ENCODE results near the gene FILIP1.

The FILIP1 gene

GRCh38 chr6:75246386-75246785, 247.2 kb downstream of the FILIP1 start:
- H3K27me3 Mint-ChIP-seq: peaks cover 8% of the 10 kb centered on the region
- peaks cover 25% of the 10 kb centered on the region for H3K4me1 Mint-ChIP-seq
- H3K36me3 Mint-ChIP-seq: peaks cover 8% of the 10 kb centered on the region
- DNase-seq: no peak
- no peak overlapping the region for H3K4me3 Mint-ChIP-seq
- CTCF ChIA-PET: no interaction called here
- H3K27ac Mint-ChIP-seq: no peak overlapping the region
- no peaks in the 10 kb centered on the region for H3K9me3 Mint-ChIP-seq

DNA sequence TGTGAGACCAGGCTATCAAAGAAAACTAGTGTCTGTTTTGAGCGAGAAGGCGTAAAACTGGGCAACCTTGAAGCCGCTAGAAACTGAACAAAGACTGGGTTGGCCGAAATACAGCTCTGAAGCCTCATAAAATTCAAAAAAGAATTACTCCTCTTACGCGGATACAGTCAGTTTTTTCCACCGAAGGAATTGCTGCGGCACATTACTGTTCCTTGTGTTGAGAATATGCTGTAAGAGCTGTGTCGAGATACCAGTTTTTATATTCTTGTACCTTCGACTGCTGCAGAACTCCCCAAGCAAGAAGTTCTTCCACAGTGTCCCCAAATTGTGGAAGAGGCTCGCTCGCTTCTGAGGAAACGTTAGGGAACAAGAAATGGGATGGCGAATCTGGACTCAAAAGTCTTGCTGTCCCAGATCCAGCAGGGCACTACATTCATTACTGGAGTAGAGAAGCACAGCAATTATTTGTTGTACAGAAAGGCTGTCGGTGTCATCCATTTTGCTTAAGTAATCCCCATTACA, 249.5 kb downstream of the FILIP1 start:
- Mint-ChIP-seq H3K27me3 (peaks cover 8% of the 10 kb centered on the region), H3K27ac (peak overlapping the region; percentile 99), H3K9me3 (no peaks in the 10 kb centered on the region), H3K4me3 (peak overlapping the region; percentile 99), H3K4me1 (peaks cover 32% of the 10 kb centered on the region), H3K36me3 (peaks cover 21% of the 10 kb centered on the region)
- CTCF ChIA-PET: interaction anchor here (1.0 to 1.3 kb wide), 2 partner anchors 17 to 23 kb away, joined by 3 to 5 read pairs; no protein-coding TSS in a partner anchor
- no peak for DNase-seq

DNA sequence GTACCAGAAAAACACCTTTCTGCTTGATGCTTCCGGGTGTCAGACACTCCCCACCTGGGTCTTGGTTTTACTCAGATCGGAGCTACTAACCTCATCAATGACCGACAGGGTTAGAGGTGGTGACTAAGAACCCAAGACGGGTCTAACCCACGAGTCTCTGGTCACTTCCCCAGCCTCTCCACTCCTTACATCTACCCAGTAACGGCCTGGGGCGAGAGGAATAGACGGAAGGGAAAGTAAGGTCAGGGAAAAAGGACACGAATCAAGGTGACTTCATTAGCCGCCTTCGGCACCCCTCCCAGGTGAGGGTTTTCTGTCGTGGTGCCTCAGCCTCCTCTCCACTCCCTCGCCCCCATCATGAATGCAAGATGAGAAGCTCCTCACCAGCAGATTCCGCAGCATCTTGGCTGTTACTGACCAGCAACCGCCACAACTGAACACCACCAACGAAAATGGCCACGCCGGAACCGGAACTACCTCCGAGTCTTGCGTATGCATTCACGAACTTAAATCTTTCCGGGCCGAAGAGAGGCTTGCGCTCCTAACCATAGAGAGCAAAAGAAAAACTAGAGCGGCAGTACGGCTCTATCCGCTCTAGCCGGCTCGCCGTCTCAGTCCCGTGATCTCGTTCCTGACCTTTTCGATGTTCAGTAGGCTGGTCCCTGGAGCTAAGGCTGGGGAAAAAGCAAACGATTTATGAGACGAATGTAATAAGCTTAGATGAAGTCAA, 250.1 kb downstream of the FILIP1 start, which contains the start of gene COX7A2:
Gene COX7A2 (minus strand): TSS at position 469 of the 730 bp plus-strand sequence. CDS start 67 bp downstream, at position 402.
- CTCF ChIA-PET: interaction anchor here (1.0 to 1.3 kb wide), 2 partner anchors 17 to 23 kb away, joined by 3 to 5 read pairs; no protein-coding TSS in a partner anchor
- Mint-ChIP-seq H3K4me3 (peak within 1 kb of the TSS; percentile 99), H3K4me1 (peaks cover 32% of the 10 kb centered on the region), H3K9me3 (no peaks in the 10 kb centered on the region), H3K36me3 (peaks cover 25% of the 10 kb centered on the region), H3K27me3 (peaks cover 8% of the 10 kb centered on the region), H3K27ac (peak within 1 kb of the TSS; percentile 99)
- DNase-seq: peak; percentile 92

Data from activated naive CD4-positive, alpha-beta T cell treated with anti-CD3 and anti-CD28 coated beads, Interleukin-2, amount 10 ng/mL, durations not matched to agents 7 days and 5 days (primary cell).